GM23248 (cell line): Measurements from ENCODE around the gene HAUS5. TPM values are rescaled to one million over a fixed set of nuclear protein-coding genes. Genes with fewer than 3 reads are reported as not detected.

ENCODE experiments used
- DNase-seq: peaks from one replicate; pipeline ENCODE4 v3.0.0-alpha.2; 2015
- H2AFZ ChIP-seq: fragments of 200-600 bp; sonication (generic); 2 replicates; pipeline ENCODE4 v1.6.1; 2016; ENCODE audit warnings: antibody characterized with exemption
- H3F3A ChIP-seq: fragments of 200-600 bp; sonication (generic); 2 replicates; pipeline ENCODE4 v1.6.1; 2016; ENCODE audit warnings: mild to moderate bottlenecking, antibody characterized with exemption, mixed run types; ENCODE audit not compliant: insufficient read depth
- H3K27ac ChIP-seq: fragments of 200-600 bp; sonication (generic); 2 replicates; pipeline ENCODE4 v1.5.1; 2016; ENCODE audit warnings: mild to moderate bottlenecking
- H3K27me3 ChIP-seq: fragments of 200-600 bp; sonication (generic); replicated peaks from 2 replicates; pipeline ENCODE4 v1.6.1; 2016; ENCODE audit warnings: mild to moderate bottlenecking; ENCODE audit not compliant: insufficient read depth
- H3K36me3 ChIP-seq: fragments of 200-600 bp; sonication (generic); 2 replicates; pipeline ENCODE4 v1.6.1; 2016; ENCODE audit warnings: low read depth, mild to moderate bottlenecking
- H3K4me1 ChIP-seq: fragments of 200-600 bp; sonication (generic); 2 replicates; pipeline ENCODE4 v1.6.1; 2016; ENCODE audit warnings: mild to moderate bottlenecking; ENCODE audit not compliant: insufficient read depth
- H3K4me2 ChIP-seq: fragments of 200-600 bp; sonication (generic); one replicate; pipeline ENCODE4 v1.6.1; 2016; ENCODE audit warnings: mild to moderate bottlenecking; ENCODE audit not compliant: unreplicated experiment
- H3K4me3 ChIP-seq: fragments of 200-600 bp; sonication (generic); 2 replicates; pipeline ENCODE4 v1.5.1; 2016; ENCODE audit warnings: mild to moderate bottlenecking
- H3K79me2 ChIP-seq: fragments of 200-600 bp; sonication (generic); 2 replicates; pipeline ENCODE4 v1.6.1; 2016; ENCODE audit warnings: mild to moderate bottlenecking; ENCODE audit not compliant: insufficient read depth
- H3K9ac ChIP-seq: fragments of 200-600 bp; sonication (generic); 2 replicates; pipeline ENCODE4 v1.6.1; 2016; ENCODE audit warnings: mild to moderate bottlenecking
- H3K9me2 ChIP-seq: fragments of 200-600 bp; sonication (generic); 2 replicates; pipeline ENCODE4 v1.6.1; 2016; ENCODE audit warnings: mixed run types, mild to moderate bottlenecking, moderate library complexity; ENCODE audit not compliant: insufficient read depth
- H3K9me3 ChIP-seq: fragments of 200-600 bp; sonication (generic); one replicate; pipeline ENCODE4 v1.6.1; 2017; ENCODE audit warnings: low read depth
- H4K20me1 ChIP-seq: fragments of 200-600 bp; sonication (generic); 2 replicates; pipeline ENCODE4 v1.6.0; 2016; ENCODE audit not compliant: insufficient read depth
- EZH2 ChIP-seq: fragments of 200-600 bp; sonication (generic); IDR thresholded peaks from 2 replicates; pipeline ENCODE4 v1.6.1; 2018; ENCODE audit warnings: antibody characterized with exemption, mild to moderate bottlenecking; ENCODE audit not compliant: insufficient read depth, poor library complexity, severe bottlenecking
- EZH2phosphoT487 ChIP-seq: fragments of 200-600 bp; sonication (generic); IDR thresholded peaks from 2 replicates; pipeline ENCODE4 v1.6.1; 2018; ENCODE audit warnings: antibody characterized with exemption, moderate library complexity, mild to moderate bottlenecking, low read depth; ENCODE audit not compliant: insufficient read depth
- WGBS, 2 experiments: methylation state at CpG; one replicate each; pipeline ENCODE4 v1.1.6; 2015 to 2017; ENCODE audit warnings: low lambda C conversion rate in 2 of 2, low coverage in 1 of 2; ENCODE audit errors: missing lambda C conversion rate in 2 of 2; 5-methylcytosine and 5-hydroxymethylcytosine counted together
- in situ Hi-C: fragments of 300-500 bp; cut with MboI; formaldehyde crosslinking; loops from 2 replicates; pipeline ENCODE4 v1.15.0; 2020
- polyA plus RNA-seq: library from polyadenylated mRNA; unstranded; fragments of >200 nt; fragmentation: Nextera tagmentation; extraction: Ambion mirVana; gene quantifications from 2 replicates; pipeline ENCODE4 v1.2.1, GENCODE V29; 2016
- total RNA-seq: library from RNA; depleted of rRNA; stranded (reverse); fragments of >200 nt; shearing (Covaris generic); gene quantifications from 2 replicates; pipeline ENCODE4 v1.2.3, GENCODE V29; 2014

HAUS5 gene
- total and polyA plus RNA-seq, 2 experiments from 2014 or later, result 7.4 to 10.1 TPM

- H3K4me3 ChIP-seq, result no peak overlapping the region
- no peaks in the 10 kb centered on the region for H3K9me2 ChIP-seq
- in situ Hi-C loops, result no loop called here
- no peak for DNase-seq
- TF ChIP-seq EZH2phosphoT487, result no peak
- no peak for TF ChIP-seq EZH2
- no peaks in the 10 kb centered on the region for H3K4me1 ChIP-seq
- no peak overlapping the region for H3K27ac ChIP-seq
- no peaks in the 10 kb centered on the region for H3F3A ChIP-seq
- no peaks in the 10 kb centered on the region for H3K36me3 ChIP-seq
- H3K4me2 ChIP-seq, result no peak overlapping the region
- no peak overlapping the region for H2AFZ ChIP-seq
- H3K9me3 ChIP-seq, result no peaks in the 10 kb centered on the region
- H4K20me1 ChIP-seq, result no peaks in the 10 kb centered on the region
- H3K79me2 ChIP-seq, result no peaks in the 10 kb centered on the region
- no peak overlapping the region for H3K9ac ChIP-seq
- H3K27me3 ChIP-seq, result 0 out of 2 replicates have a peak, but pooled peaks cover 16% of the 10 kb centered on the region
- WGBS, 2 experiments, result 59 to 61% methylated on average over 7 of the region's 7 CpGs
Measured at GRCh38 chr19:35566738-35567137, 45.8 kb upstream of the HAUS5 start.

GRCh38 chr19:35569281-35569781, 43.2 kb upstream of the HAUS5 start:
- 0 out of 2 replicates have a peak, but pooled peaks cover 18% of the 10 kb centered on the region for H3K27me3 ChIP-seq
- H3K9ac ChIP-seq, result no peak overlapping the region
- in situ Hi-C loops, result no loop called here
- H3K4me1 ChIP-seq, result no peaks in the 10 kb centered on the region
- H3K9me2 ChIP-seq, result no peaks in the 10 kb centered on the region
- no peaks in the 10 kb centered on the region for H3K36me3 ChIP-seq
- no peak overlapping the region for H3K27ac ChIP-seq
- H2AFZ ChIP-seq, result no peak overlapping the region
- TF ChIP-seq EZH2phosphoT487 (no peak), EZH2 (no peak)
- H3F3A ChIP-seq, result no peaks in the 10 kb centered on the region
- WGBS, 2 experiments, result 28 to 50% methylated on average over 5 of the region's 5 CpGs
- no peak overlapping the region for H3K4me2 ChIP-seq
- H3K4me3 ChIP-seq, result no peak overlapping the region
- H3K79me2 ChIP-seq, result no peaks in the 10 kb centered on the region
- no peaks in the 10 kb centered on the region for H4K20me1 ChIP-seq
- no peak for DNase-seq
- no peaks in the 10 kb centered on the region for H3K9me3 ChIP-seq

- in situ Hi-C loops, result no loop called here
- WGBS, 2 experiments, result 89 to 100% methylated on average over 1 of the region's 1 CpG
- H3K9me3 ChIP-seq, result no peaks in the 10 kb centered on the region
Measured at GRCh38 chr19:35571406-35571965, 41.0 kb upstream of the HAUS5 start.

DNA sequence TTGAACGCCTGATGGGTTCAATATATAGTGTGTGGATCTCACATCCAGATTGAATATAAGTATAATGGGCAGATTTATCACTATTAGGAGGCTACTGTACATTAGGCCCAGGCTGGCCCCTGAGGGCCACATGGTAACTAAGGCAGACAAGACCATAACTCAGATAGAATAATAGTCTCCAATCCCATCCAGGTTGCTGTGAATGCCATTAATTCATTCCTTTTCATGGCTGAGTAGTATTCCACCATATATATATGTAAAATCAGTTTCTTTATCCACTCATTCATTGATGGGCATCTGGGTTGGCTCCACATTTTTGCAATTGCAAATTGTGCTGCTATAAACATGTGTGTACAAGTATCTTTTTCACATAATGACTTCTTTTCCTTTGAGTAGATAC, 34.6 kb upstream of the HAUS5 start:
- in situ Hi-C loops, result no loop called here
- no peaks in the 10 kb centered on the region for H3K9me3 ChIP-seq
- WGBS, 2 experiments, result 14 to 15% methylated on average over 1 of the region's 1 CpG
- no peaks in the 10 kb centered on the region for H3K4me1 ChIP-seq
- H3K9me2 ChIP-seq, result no peaks in the 10 kb centered on the region
- H3F3A ChIP-seq, result no peaks in the 10 kb centered on the region
- no peak overlapping the region for H3K27ac ChIP-seq
- DNase-seq, result no peak
- H3K4me2 ChIP-seq, result no peak overlapping the region
- no peaks in the 10 kb centered on the region for H3K79me2 ChIP-seq
- H3K36me3 ChIP-seq, result no peaks in the 10 kb centered on the region
- no peak overlapping the region for H3K9ac ChIP-seq
- 0 out of 2 replicates have a peak, but pooled peaks cover 3% of the 10 kb centered on the region for H3K27me3 ChIP-seq
- no peaks in the 10 kb centered on the region for H4K20me1 ChIP-seq
- H3K4me3 ChIP-seq, result no peak overlapping the region
- H2AFZ ChIP-seq, result no peak overlapping the region
- no peak for TF ChIP-seq EZH2
- TF ChIP-seq EZH2phosphoT487, result no peak

More at GRCh38 chr19:35571406-35571965, 41.0 kb upstream of the HAUS5 start:
- Histone ChIP-seq H3K36me3 (no peaks in the 10 kb centered on the region), H3K4me2 (no peak overlapping the region), H2AFZ (no peak overlapping the region), H3K9ac (no peak overlapping the region), H4K20me1 (no peaks in the 10 kb centered on the region), H3K79me2 (no peaks in the 10 kb centered on the region), H3K27me3 (0 out of 2 replicates have a peak, but pooled peaks cover 18% of the 10 kb centered on the region), H3K9me2 (no peaks in the 10 kb centered on the region), H3F3A (no peaks in the 10 kb centered on the region), H3K27ac (no peak overlapping the region), H3K4me1 (no peaks in the 10 kb centered on the region), H3K4me3 (no peak overlapping the region)
- no peak for TF ChIP-seq EZH2
- TF ChIP-seq EZH2phosphoT487, result no peak
- DNase-seq, result no peak
